SK-N-SH (cell line): ENCODE results near the gene TSPAN12. TPM values are rescaled to one million over a fixed set of nuclear protein-coding genes. Genes with fewer than 3 reads are reported as not detected.

Source experiments
- CTCF ChIA-PET: fragments of 300-600, 350-600 bp; formaldehyde crosslinking; extraction: SDS; loops from one replicate; lab custom pipeline; 2021; lab: Yijun Ruan, JAX
- POLR2A ChIA-PET: fragments of 350-600 bp; sonication (Branson Sonifier 250); formaldehyde crosslinking; extraction: SDS; loops from one replicate; lab custom pipeline; 2020; ENCODE audit warnings: antibody characterized with exemption, inconsistent platforms; lab: Yijun Ruan, JAX
- DNase-seq: peaks from one replicate; pipeline ENCODE4 v3.0.0; 2012
- H2AFZ ChIP-seq: fragments of 200-600 bp; sonication (generic); 2 replicates; pipeline ENCODE4 v1.8.1; 2016; ENCODE audit warnings: antibody characterized with exemption, mild to moderate bottlenecking, low read depth
- H3F3A ChIP-seq: fragments of 200-600 bp; sonication (generic); replicated peaks from 2 replicates; pipeline ENCODE3; 2016; ENCODE audit warnings: antibody characterized with exemption, mild to moderate bottlenecking; ENCODE audit not compliant: insufficient read depth
- H3K27ac ChIP-seq, 2 experiments: fragments of 200-500 bp in 1 of 2; fragments of 200-600 bp in 1 of 2; sonication (Bioruptor generic) in 1 of 2; sonication (generic), shearing (Covaris generic) in 1 of 2; 2 replicates each; pipeline versions ENCODE4 v1.5.1 to v1.6.1; 2014 to 2016; ENCODE audit warnings: low read depth in 2 of 2, inconsistent platforms in 1 of 2, low read length in 1 of 2, mild to moderate bottlenecking in 1 of 2, mixed read lengths in 1 of 2
- H3K27me3 ChIP-seq: fragments of 200-600 bp; sonication (generic), shearing (Covaris generic); 2 replicates; pipeline ENCODE4 v1.6.1; 2016; ENCODE audit warnings: mixed run types; ENCODE audit not compliant: insufficient read depth
- H3K36me3 ChIP-seq, 2 experiments: fragments of 200-500 bp in 1 of 2; fragments of 200-600 bp in 1 of 2; sonication (Bioruptor generic) in 1 of 2; sonication (generic) in 1 of 2; replicated peaks in 1 of 2; 2 replicates each; pipeline versions ENCODE3 to v1.5.1; 2014 to 2016; ENCODE audit warnings: low read length in 1 of 2, mild to moderate bottlenecking in 1 of 2; ENCODE audit not compliant: insufficient read depth in 2 of 2, control insufficient read depth in 1 of 2
- H3K4me1 ChIP-seq, 2 experiments: fragments of 200-500 bp in 1 of 2; fragments of 200-600 bp in 1 of 2; sonication (Bioruptor generic) in 1 of 2; sonication (generic), shearing (Covaris generic) in 1 of 2; 2 replicates each; pipeline versions ENCODE4 v1.5.1 to v1.6.1; 2014 to 2016; ENCODE audit warnings: low read depth in 1 of 2, low read length in 1 of 2, mixed run types in 1 of 2; ENCODE audit not compliant: insufficient read depth in 2 of 2, control insufficient read depth in 1 of 2
- H3K4me2 ChIP-seq: fragments of 200-600 bp; sonication (generic), shearing (Covaris generic); 2 replicates; pipeline ENCODE4 v1.6.1; 2017; ENCODE audit warnings: mixed run types
- H3K4me3 ChIP-seq, 2 experiments: fragments of 200-500 bp in 1 of 2; fragments of 200-600 bp in 1 of 2; sonication (Bioruptor generic) in 1 of 2; sonication (generic), shearing (Covaris generic) in 1 of 2; 2 replicates each; pipeline versions ENCODE4 v1.5.1 to v1.8.1; 2014 to 2016; ENCODE audit warnings: low read depth in 2 of 2, inconsistent platforms in 1 of 2, low read length in 1 of 2, mild to moderate bottlenecking in 1 of 2, mixed read lengths in 1 of 2, moderate library complexity in 1 of 2
- H3K79me2 ChIP-seq: fragments of 200-600 bp; sonication (generic); 2 replicates; pipeline ENCODE4 v1.8.1; 2017; ENCODE audit warnings: mild to moderate bottlenecking; ENCODE audit not compliant: insufficient read depth
- H3K9ac ChIP-seq: fragments of 200-600 bp; sonication (generic); 2 replicates; pipeline ENCODE4 v1.6.1; 2017; ENCODE audit warnings: mixed run types
- H3K9me2 ChIP-seq: fragments of 200-600 bp; sonication (generic); 2 replicates; pipeline ENCODE4 v1.6.1; 2017; ENCODE audit warnings: mixed run types
- H3K9me3 ChIP-seq: fragments of 200-600 bp; sonication (generic); 2 replicates; pipeline ENCODE4 v1.6.1; 2017; ENCODE audit warnings: mixed run types, mild to moderate bottlenecking, moderate library complexity
- H4K20me1 ChIP-seq: fragments of 200-600 bp; sonication (generic); 2 replicates; pipeline ENCODE4 v1.6.1; 2017; ENCODE audit warnings: mild to moderate bottlenecking, mixed run types; ENCODE audit not compliant: insufficient read depth
- ELF1 ChIP-seq: IDR thresholded peaks from 2 replicates; pipeline ENCODE4 v1.4.0; 2012
- FOXM1 ChIP-seq: IDR thresholded peaks from 2 replicates; pipeline ENCODE4 v1.4.0; 2012; ENCODE audit warnings: low read depth, mild to moderate bottlenecking
- MEF2A ChIP-seq: IDR thresholded peaks from 2 replicates; pipeline ENCODE4 v1.4.0; 2012; ENCODE audit warnings: low read depth, borderline replicate concordance
- MXI1 ChIP-seq: IDR thresholded peaks from 2 replicates; pipeline ENCODE4 v1.6.1; 2012; ENCODE audit warnings: mild to moderate bottlenecking, low read depth, low read length, improper control_type of control experiment
- NRF1 ChIP-seq: IDR thresholded peaks from 2 replicates; pipeline ENCODE4 v1.6.1; 2012; ENCODE audit warnings: low read depth, mild to moderate bottlenecking, low read length
- RAD21 ChIP-seq: IDR thresholded peaks from 2 replicates; pipeline ENCODE4 v1.6.1; 2012; ENCODE audit warnings: mild to moderate bottlenecking, low read length
- RCOR1 ChIP-seq: fragments of 150-350 bp; IDR thresholded peaks from 2 replicates; pipeline ENCODE4 v1.6.1; 2017; ENCODE audit warnings: antibody characterized with exemption, low read length
- RFX5 ChIP-seq: IDR thresholded peaks from 2 replicates; pipeline ENCODE4 v1.6.1; 2012; ENCODE audit warnings: mild to moderate bottlenecking, improper control_type of control experiment, low read length
- RXRA ChIP-seq: IDR thresholded peaks from 2 replicates; pipeline ENCODE4 v1.4.0; 2012; ENCODE audit warnings: low read depth, mild to moderate bottlenecking, borderline replicate concordance
- TCF12 ChIP-seq: IDR thresholded peaks from 2 replicates; pipeline ENCODE4 v1.4.0; 2012
- TEAD4 ChIP-seq: IDR thresholded peaks from 2 replicates; pipeline ENCODE4 v1.4.0; 2012; ENCODE audit warnings: mild to moderate bottlenecking, borderline replicate concordance; ENCODE audit not compliant: insufficient read depth
- WGBS: methylation state at CpG from one replicate; pipeline ENCODE4 v1.1.6; 2017; ENCODE audit warnings: low lambda C conversion rate; 5-methylcytosine and 5-hydroxymethylcytosine counted together
- polyA plus RNA-seq, 3 experiments: library from polyadenylated mRNA; depleted of rRNA; stranded (reverse); fragments of >200 nt; gene quantifications; 2 replicates each; pipeline ENCODE4 v1.2.3, GENCODE V29; 2012
- TF ChIP-seq, protein P1 (sequence below): IDR thresholded peaks from 2 replicates; pipeline ENCODE4 v1.4.0; 2012; ENCODE audit warnings: low read depth, borderline replicate concordance
- TF ChIP-seq, protein P2 (sequence below): IDR thresholded peaks from 2 replicates; pipeline ENCODE4 v1.4.0; 2012; ENCODE audit warnings: low read depth
- TF ChIP-seq, protein P3 (sequence below): fragments of 150-350 bp; IDR thresholded peaks from 2 replicates; pipeline ENCODE4 v1.6.1; 2017; ENCODE audit warnings: antibody characterized with exemption, low read length, low read depth, borderline replicate concordance

The TSPAN12 gene
- polyA plus RNA-seq, 1 of the 3 experiments (the other 2 are of a cell fraction), result not detected

DNA sequence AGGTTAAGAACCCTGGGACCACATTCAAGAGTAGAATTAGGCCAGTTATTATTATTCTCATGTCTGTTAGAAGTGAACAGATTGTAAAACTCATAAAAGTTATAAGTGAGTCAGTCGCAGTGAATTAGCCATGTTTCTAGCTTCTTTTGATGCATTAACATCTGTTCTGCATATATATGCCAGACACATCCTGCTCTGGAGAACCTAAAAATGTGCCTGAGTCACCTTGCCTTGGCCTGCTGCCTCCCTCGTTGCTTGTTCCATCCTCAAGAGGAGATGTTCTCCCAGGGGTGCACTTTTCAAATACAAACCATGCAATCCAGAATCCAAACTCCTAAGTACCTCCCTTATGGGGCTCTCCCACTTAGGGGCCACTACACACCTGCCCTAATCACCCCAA is 14.8 kb downstream of the TSPAN12 start:
- no peak for DNase-seq
- no peak for TF ChIP-seq RFX5
- TF ChIP-seq MXI1, result no peak
- TF ChIP-seq TEAD4, result no peak
- TF ChIP-seq, protein P1, sequence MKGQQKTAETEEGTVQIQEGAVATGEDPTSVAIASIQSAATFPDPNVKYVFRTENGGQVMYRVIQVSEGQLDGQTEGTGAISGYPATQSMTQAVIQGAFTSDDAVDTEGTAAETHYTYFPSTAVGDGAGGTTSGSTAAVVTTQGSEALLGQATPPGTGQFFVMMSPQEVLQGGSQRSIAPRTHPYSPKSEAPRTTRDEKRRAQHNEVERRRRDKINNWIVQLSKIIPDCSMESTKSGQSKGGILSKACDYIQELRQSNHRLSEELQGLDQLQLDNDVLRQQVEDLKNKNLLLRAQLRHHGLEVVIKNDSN, result no peak
- TF ChIP-seq FOXM1, result no peak
- TF ChIP-seq RAD21, result no peak
- TF ChIP-seq MEF2A, result no peak
- TF ChIP-seq, protein P2, sequence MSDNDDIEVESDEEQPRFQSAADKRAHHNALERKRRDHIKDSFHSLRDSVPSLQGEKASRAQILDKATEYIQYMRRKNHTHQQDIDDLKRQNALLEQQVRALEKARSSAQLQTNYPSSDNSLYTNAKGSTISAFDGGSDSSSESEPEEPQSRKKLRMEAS, result no peak
- H3K9ac ChIP-seq, result no peak overlapping the region
- H3K9me3 ChIP-seq, result no peaks in the 10 kb centered on the region
- no peak overlapping the region for H3K4me2 ChIP-seq
- no peaks in the 10 kb centered on the region for H3K36me3 ChIP-seq
- H2AFZ ChIP-seq, result no peak overlapping the region
- no peak overlapping the region for H3K27ac ChIP-seq
- 6% methylated on average over 2 of the region's 2 CpGs for WGBS
- no peaks in the 10 kb centered on the region for H3F3A ChIP-seq
- ChIA-PET POLR2A (no interaction called here), CTCF (interaction anchor here (1.4 to 1.8 kb wide), 3 partner anchors 12 to 51 kb away, joined by 4 to 5 read pairs (median 5); partner anchors contain the start of gene TSPAN12)
- H3K9me2 ChIP-seq, result no peaks in the 10 kb centered on the region
- H3K4me3 ChIP-seq, result no peak overlapping the region
- no peaks in the 10 kb centered on the region for H4K20me1 ChIP-seq
- H3K4me1 ChIP-seq, result no peaks in the 10 kb centered on the region
- no peaks in the 10 kb centered on the region for H3K79me2 ChIP-seq
- H3K27me3 ChIP-seq, result no peaks in the 10 kb centered on the region

DNA sequence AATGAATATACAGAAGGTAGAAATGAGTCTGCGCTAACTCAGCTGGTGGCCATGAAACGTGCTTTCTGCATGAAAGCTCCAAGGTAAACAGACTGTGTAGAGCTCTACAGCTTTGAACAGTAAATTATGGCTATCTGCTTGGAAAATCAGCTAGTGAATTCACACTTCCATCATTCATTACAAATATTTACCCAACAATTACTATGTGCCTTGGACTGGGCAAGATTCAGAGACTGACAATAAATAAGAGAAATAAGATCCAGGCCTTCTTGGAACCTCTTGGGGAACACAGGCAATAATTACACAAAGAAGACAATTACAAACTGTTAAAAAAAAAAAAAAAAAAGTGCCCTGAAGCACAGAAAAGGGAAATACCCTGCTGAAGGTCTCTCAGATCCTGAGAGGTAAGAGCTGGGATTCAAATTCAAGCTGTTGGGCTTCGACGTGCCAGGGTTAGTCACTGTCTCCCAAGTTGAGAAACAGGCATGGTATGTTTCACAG is 15.8 kb downstream of the TSPAN12 start:
- no peak for DNase-seq
- H4K20me1 ChIP-seq, result no peaks in the 10 kb centered on the region
- no peaks in the 10 kb centered on the region for H3K9me2 ChIP-seq
- no peaks in the 10 kb centered on the region for H3K79me2 ChIP-seq
- H3F3A ChIP-seq, result no peaks in the 10 kb centered on the region
- H3K4me3 ChIP-seq, result no peak overlapping the region
- ChIA-PET POLR2A (no interaction called here), CTCF (interaction anchor here (0.9 to 1.6 kb wide), 3 partner anchors 10 to 50 kb away, joined by 4 to 5 read pairs (median 4); partner anchors contain the start of gene TSPAN12)
- H3K27ac ChIP-seq, result no peak overlapping the region
- H3K9me3 ChIP-seq, result no peaks in the 10 kb centered on the region
- no peaks in the 10 kb centered on the region for H3K27me3 ChIP-seq
- TF ChIP-seq RFX5 (no peak), ELF1 (no peak), RXRA (no peak), TCF12 (no peak), RCOR1 (no peak), NRF1 (no peak), FOXM1 (no peak)
- TF ChIP-seq, protein P3, sequence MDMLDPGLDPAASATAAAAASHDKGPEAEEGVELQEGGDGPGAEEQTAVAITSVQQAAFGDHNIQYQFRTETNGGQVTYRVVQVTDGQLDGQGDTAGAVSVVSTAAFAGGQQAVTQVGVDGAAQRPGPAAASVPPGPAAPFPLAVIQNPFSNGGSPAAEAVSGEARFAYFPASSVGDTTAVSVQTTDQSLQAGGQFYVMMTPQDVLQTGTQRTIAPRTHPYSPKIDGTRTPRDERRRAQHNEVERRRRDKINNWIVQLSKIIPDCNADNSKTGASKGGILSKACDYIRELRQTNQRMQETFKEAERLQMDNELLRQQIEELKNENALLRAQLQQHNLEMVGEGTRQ, result no peak
- 30% methylated on average over 4 of the region's 4 CpGs for WGBS
- H3K9ac ChIP-seq, result no peak overlapping the region
- no peaks in the 10 kb centered on the region for H3K36me3 ChIP-seq
- H3K4me2 ChIP-seq, result no peak overlapping the region
- H2AFZ ChIP-seq, result no peak overlapping the region
- no peaks in the 10 kb centered on the region for H3K4me1 ChIP-seq
